Activated CD4-positive, alpha-beta T cell treated with anti-CD3 and anti-CD28 coated beads for 24 hours (primary cell): ENCODE results near the gene TSPAN15.
"Not testable (repeated sequence)": the region's sequence is repeated elsewhere in the genome, so short reads cannot be mapped to it uniquely, and the experiment has no call there.

Experiments used
- DNase-seq, 2 donors: peaks; one replicate each; pipeline ENCODE4 v3.0.0-alpha.2; 2020; ENCODE audit warnings: low read depth in 2 of 2

TSPAN15 gene

DNA sequence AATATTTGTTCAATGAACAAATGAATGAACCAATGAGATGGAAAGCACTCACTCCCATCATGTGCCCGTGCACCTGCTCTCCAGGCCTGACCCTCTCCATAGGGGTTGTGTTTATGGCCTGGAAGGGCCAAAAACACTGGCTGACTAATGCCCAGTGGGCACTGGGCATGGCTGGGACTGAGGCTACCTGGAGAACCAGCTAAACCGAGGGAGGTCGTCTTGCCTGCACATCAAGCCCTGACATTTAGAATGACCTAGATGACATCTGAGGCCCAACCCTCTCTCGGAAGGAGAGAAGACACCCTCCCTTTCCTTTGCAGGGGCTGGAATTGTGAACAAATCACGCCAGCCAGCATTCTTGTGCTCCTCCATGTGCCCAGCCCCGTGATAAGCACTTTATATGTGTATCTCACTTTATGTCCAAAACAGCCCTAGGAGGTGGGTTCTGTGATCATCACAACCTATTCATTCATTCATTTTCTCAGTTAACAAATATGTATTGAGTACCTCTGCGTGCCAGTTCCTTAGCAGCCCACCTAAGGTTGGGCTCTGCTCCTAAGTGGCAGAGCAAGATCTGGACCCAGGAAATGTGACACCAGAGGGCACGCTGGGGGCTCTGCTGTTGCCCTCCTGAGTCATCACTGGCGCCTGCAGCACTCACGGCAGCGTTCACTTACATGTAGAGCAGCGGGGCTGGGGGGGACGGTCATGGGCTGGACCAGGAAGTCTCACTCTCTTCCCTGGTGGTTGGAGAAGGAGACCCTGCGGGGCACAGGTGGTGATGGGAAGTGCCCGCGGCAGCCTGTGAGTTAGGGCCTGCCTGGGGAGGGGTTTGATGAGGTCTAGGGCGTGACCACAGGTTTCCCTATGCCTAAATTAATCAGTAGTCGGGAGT is 52.0 kb downstream of the TSPAN15 start:
- DNase-seq, result no peak

DNA sequence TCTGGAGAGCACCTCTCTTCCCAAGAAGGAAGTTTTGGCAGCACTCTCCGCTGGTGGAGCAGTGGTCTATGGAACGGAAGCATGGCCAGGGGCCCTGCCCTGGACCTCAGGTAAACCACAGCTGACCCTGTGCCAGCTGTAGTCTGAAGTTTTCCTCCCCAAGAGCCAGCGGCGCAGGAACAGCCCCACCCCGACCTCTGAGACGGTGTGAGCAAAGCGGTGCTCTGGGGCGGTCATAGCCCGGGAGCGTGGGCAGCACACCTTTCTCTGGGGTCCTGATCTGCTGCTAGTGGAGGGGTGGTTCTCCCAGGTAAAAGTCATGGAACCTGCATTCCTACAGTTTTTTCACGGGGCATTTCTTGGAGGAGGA is 52.6 kb downstream of the TSPAN15 start:
- no peak for DNase-seq

DNA sequence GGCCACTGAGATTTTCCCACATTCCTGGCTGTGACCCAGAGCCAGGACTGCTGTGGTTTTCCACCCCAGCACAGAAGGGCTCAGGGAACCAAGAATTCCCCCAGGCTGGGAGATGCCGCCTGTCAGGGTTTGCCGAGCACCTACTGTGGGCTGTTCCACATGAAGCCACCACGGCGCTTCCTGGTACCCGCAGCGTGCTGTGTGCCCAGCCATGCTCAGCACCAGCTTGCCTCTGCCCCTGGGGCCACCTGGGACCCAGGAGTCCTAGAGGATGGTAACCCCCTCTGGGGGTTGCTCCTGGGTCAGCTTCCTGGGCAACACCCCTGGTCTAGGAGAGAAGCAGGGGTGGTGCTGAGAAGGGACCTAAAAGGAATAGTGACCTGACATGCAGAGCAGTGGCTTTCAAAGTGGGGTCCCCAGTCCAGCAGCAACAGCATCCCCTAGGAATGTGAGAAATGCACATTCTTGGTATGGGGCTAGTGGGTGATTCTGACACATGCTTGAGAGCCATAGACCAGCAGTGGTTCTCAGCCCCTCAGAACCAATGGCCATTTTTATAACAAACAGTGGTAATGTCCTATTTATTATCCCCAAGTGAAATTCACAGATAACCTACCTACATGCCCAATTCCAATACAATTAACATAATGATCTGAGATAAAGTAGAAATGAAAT is 53.4 kb downstream of the TSPAN15 start:
- DNase-seq, result no peak

DNA sequence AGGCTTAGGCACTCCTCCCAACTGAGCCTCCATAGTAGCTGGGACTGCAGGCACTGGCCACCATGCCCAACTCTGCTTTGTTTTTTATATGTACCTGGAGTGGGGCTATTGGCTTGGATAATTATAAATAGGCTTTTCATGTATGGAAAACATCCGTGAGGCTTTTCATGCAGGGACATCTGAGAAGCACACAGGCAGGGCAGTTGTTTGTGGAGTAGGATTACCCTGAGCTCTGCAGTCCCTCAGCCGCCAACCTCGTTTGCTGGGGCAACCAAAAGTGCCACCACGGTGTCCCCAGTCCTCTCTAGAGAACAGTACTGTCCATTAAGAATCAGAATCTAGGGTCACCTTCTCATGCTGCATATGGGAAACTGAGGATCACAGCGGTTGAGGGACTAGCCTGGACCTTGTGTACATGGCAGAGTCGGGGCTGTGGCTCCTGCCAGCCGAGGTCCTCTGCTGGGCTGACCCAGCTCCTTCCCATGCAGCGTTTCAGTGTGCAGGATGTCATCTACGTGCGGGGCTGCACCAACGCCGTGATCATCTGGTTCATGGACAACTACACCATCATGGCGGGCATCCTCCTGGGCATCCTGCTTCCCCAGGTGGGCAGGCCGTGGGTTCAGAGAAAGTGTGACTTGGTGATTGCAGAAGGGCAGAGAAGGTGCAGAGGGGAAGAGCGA is 54.5 kb downstream of the TSPAN15 start:
- DNase-seq, result no peak

DNA sequence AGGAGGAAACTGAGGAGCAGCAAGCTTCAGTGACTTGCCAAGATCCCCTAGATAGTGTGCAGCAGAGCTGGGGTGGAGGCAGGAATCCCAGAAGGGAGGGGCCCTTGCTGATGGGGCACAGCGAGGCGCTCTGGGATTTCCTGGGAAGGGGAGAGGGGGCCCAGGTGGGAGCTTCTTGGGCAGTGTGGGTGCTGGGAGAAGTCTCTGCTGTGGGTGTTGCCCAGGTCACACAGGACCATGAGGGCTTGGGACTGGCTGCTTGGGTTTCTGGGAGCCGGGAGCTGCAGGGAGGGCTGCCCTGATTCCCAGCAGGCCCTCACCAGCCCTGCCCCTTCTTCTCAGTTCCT is 55.2 kb downstream of the TSPAN15 start:
- no peak for DNase-seq

DNA sequence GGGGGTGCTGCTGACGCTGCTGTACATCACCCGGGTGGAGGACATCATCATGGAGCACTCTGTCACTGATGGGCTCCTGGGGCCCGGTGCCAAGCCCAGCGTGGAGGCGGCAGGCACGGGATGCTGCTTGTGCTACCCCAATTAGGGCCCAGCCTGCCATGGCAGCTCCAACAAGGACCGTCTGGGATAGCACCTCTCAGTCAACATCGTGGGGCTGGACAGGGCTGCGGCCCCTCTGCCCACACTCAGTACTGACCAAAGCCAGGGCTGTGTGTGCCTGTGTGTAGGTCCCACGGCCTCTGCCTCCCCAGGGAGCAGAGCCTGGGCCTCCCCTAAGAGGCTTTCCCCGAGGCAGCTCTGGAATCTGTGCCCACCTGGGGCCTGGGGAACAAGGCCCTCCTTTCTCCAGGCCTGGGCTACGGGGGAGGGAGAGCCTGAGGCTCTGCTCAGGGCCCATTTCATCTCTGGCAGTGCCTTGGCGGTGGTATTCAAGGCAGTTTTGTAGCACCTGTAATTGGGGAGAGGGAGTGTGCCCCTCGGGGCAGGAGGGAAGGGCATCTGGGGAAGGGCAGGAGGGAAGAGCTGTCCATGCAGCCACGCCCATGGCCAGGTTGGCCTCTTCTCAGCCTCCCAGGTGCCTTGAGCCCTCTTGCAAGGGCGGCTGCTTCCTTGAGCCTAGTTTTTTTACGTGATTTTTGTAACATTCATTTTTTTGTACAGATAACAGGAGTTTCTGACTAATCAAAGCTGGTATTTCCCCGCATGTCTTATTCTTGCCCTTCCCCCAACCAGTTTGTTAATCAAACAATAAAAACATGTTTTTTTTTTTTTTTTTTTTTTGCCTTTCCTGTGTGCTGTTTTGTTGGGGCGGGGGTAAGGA is 55.8 kb downstream of the TSPAN15 start:
- DNase-seq, result no peak

DNA sequence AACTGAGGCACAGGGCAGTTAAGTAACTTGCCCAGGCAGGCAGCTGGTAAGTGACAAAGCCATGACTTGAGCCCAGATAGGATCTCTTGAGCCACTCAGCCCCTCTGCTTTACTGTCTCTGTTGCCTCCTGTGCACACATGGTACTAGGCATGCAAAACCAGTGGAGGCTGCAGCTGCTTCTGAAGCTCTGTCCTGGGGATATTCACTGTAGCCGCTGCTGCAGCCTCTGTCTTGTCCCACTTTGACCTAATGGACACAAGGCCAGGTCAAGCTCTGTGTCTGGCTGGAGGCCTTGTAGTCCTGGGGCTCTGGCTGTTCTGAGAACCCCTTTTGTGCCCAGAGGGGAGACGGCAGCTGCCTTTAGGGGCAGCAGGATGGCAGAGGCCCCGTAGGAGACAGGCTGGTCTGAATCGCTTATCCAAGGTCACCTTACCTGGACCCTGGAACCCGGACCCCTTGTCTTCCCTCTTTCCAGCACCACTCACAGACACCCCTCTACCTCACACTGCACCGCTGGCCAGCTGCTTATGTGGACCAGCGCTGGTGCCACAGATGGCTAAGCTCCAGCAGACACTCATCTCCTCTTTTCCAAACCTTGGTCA is 57.6 kb downstream of the TSPAN15 start:
- no peak for DNase-seq

DNA sequence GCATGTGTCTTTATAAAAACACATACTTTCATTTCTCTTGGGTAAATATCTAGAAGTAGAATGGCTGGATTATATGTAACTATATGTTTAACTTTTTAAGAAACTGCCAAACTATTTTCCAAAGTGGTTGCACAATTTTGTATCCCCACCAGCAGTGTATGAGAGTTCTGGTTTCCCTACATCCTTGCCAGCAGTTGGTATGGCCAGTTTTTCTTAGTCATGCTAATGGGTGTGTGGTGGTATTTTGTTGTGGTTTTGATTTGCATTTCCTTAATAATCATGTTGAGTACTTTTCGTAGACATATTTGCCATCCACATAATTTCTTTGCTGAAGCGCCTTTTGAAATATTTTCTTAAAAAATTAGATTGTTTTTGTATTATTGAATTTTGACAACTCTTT is 61.6 kb downstream of the TSPAN15 start:
- DNase-seq, result no peak

DNA sequence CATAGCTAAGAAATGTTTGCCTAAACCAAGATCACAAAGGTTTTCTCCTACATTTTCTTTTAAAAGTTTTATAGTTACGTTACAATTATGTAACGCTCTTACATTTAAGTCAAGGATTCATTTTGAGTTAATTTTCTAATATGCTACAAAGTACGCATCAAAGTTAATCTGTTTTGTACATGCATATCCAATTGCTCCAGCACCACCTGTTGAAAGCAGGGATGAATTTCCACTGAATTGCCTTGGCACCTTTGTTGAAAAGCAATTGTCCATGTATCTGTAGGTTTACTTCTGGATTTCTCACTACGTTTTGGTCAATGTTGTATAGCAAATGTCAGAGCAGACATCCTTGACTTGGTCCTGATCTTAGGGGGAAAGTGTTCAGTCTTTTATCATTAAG is 62.4 kb downstream of the TSPAN15 start:
- DNase-seq, result no peak

DNA sequence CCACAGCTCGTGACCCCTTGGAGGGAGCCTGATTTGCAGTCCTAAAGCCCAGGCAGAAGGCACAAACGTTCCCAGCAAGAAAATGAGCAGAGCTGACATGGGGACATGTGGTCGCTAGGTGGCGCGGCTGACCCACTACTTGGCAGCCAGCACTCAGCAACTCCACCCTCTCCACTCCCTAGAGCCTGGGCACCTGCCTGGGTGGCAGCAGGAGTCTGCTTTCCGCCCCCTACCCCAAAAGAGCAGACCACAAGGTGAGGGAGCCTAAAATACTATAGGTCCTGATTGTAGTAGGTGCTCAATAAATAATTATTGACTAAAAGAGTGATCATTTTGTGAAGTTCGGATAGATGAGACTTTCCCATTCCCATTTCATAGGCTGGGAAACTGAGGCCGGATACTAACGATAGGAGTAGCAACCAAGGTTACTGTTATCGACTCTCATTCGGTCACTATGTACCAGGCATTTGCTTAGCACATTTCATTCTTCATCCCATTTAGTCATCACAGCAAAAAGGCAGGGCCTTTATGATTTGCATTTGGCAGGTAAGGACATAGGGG is 64.5 kb downstream of the TSPAN15 start:
- DNase-seq, result peak; percentile 63 to 75

DNA sequence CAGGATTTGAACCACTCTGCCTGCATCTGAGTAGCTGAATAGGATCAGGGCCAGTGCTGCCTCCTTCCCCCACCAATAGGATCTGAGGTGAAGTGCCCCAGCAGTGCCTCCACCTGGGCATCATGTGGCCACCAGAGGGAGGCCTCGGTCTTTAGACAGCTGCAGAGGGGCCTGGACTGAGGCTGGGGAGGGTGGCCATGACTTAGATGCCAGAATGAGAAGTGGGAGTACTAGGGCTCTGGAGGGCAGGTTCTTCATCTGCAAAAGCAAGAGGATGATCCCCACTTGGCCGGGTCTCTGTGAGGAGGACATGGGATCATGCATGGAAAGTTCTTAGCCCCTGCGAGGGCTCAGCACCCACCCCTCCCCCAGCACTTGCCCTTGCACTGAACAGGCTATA is 65.1 kb downstream of the TSPAN15 start:
- no peak for DNase-seq

DNA sequence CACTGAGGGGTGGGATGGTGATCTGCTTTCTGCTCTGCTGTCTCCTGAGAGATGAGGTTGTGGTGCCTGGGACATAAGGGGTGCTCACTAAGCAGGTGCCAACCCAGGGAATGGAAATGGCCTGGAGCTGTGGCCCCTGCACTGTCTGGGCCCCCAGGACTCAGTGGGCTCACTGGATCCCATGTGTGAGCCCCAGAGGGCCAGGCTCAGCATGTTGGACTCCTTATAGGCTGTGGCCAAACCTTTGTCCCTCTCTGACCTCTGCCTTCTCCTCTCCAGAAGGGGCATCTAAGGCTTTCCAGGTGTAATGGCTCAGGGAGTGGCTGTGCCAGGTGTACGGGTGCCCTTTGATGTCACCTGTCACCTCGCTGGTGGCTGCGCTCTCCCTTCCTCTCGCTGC is 65.5 kb downstream of the TSPAN15 start:
- DNase-seq, result no peak

DNA sequence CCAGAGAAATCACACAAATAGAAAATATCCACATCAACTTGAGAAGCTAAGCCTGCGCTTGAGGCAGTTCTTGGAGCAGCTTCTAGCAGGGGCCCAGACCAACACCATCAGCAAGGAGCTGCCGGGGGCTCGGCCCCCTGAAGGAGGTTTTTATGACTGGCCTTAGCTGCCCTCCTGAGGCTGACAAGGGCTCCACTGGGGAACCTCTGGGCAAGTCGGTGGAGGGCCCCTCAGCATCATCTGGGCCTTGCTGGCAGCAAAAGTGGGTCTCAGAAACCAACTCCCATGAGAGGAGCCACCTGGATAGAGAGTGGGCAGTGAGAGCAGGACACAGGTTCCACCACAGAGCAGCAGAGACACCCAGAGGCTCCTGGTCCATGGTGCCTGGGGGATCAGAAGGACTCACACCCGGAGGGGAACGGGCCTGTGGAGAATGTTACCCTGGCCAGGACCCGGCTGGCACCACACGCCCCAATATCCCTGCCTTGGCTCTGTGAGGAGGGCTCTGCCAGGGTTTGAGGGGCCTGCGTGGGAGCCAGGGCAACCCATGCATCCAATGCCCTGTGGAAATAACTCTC is 66.1 kb downstream of the TSPAN15 start:
- no peak for DNase-seq

DNA sequence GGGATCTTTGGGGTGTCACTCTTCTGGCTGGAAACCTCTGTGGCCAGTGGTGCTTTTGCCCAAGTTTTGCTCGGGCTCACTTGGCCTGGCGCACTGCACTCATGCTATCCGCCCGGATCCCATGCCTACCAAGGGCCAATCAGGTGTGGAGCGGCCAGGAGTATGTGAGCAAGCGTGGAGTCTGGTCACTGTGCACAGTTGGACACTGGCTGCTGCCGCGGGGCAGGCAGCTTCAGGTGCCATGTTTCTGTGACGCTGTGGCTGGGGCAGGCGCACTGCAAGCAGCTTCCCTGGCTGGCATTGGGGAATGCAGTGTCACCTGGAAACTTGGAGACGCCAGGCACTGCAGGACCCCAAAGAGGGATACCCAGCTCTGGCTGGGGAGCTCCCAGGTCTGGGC is 76.7 kb downstream of the TSPAN15 start:
- DNase-seq, result no peak

DNA sequence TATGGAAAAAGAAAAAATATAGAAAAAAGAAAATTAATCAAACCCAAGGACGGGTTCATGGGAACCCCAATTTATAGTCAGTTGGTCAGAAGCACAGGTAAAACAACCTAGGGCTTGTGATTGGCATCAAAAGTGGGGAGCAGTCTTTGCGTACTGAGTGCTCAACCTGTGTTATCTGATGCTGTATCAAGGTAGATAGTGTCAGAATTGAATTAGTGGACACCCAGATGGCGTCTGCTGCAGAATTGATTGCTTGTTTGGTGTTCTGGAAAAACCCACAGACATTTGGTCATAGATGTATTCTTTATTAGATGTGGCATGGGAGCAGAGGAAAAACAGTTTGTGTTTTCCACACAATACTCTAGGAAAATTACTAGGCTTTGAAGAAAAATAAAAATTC is 82.4 kb downstream of the TSPAN15 start:
- no peak for DNase-seq

DNA sequence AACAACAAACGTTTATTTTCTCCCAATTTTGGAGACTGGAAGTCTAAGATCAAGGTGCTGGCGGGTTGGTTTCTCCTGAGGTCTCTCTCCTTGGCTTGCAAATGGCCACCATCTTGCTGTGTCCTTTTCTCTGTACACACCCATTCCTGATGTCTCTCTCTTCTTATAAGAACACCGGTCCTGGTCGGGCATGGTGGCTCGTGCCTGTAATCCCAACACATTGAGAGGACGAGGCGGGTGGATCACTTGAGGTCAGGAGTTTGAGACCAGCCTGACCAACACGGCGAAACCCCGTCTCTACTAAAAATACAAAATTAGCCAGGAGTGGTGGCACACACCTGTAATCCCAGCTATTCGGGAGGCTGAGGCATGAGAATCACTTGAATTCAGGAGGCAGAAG is 85.3 kb downstream of the TSPAN15 start:
- not testable (repeated sequence) for DNase-seq

DNA sequence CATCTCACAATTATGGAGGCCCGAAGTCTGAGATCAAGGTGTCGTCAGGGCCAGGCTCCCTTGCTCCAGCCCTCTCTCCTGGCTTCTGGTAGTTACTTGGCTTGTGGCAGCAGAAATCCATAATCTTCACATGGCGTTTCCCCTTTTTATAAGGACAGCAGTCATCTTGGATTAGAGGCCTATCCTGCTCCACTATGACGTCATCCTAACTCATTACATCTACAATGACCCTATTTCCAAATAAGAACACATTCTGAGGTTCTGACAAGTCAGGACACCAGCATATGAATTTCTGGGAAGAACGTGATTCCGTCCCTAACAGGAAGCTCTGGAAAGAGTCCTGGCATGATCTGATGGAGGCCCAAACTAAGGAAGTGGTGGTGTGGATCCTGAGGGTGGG is 86.2 kb downstream of the TSPAN15 start:
- no peak for DNase-seq

DNA sequence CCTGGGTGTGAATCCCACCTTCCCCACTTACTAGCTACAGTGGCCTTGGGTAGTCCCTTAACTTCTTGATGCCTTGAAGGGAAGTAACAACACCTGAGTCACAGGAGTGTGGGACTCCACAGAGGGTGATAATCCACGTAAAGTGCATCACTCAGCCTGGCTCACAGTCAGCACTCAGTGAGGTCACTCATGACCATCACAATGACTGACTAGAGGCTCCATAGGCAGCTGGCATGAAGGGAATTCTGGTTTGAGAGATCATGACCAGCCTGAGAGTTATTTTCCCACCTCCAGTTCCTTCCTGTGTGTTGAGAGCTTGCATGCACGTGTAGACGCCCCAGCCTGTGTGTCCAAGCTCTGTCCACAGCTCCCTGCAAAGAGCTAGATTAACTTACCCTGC is 87.2 kb downstream of the TSPAN15 start:
- DNase-seq, result no peak

DNA sequence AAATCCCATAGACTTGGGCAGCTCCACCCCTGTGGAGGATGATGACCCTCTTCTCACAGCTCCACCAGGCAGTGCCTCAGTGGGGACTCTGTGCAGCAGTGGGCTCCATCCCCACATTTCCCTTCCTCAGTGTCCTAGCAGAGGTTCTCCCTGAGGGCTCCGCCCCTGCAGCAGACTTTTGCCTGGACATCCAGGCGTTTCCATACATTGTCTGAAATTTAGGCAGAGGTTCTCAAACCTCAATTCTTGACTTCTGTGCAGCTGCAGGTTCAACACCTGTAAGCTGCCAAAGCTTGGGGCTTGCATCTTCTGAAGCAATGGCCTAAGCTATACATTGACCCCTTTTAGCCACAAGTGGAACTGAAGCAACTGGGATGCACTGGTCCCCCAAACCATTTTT is 90.2 kb downstream of the TSPAN15 start:
- no peak for DNase-seq

DNA sequence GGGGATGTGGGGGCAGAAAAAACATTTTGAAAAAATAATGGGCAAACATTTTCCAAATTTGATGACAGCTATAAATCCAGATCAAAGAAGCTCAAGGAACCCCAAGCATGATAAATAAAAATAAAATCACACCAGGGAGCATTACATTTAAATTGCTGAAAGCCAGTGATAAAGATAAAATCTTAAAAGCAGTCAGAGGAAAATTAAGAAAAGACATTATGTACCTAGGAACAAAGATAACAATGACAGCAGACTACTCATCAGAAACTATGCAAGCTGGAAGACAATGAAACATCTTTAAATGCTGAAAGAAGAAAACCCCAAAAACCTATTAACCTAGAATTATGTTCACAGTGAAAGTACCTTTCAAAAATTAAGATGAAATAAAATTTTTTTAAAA is 98.7 kb downstream of the TSPAN15 start:
- no peak for DNase-seq

DNA sequence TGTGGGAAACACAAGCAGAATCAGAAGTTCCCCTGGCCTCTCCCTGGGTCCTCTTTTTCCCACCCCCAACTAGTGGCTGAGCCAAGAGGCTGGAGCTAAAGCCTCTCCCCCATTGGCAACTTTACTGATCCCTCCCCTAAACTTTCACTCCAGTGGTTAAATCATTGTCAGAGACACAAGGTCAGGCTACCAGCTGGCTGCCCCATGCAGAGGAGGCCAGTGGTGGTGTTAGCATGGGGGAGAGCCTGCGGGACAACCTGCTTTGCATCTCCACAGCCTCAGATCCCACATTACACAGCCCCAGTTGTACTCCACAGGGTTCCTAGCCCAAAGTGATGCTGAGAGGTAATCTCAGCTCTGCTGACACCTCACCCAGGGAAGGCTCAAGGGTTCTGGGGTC is 101.0 kb downstream of the TSPAN15 start:
- no peak for DNase-seq
